VCaP (cell line): Measurements from ENCODE around the gene GAS2L1.

Experiments used
- H3K27ac ChIP-seq: fragments of 450-650 bp; 2 replicates; pipeline ENCODE4 v1.5.1; 2017
- TF ChIP-seq, protein P1 (sequence below): fragments of 450-650 bp; conservative IDR thresholded peaks from 2 replicates; pipeline ENCODE4 v1.5.1; 2017; ENCODE audit warnings: mild to moderate bottlenecking, moderate library complexity

GAS2L1 gene

DNA sequence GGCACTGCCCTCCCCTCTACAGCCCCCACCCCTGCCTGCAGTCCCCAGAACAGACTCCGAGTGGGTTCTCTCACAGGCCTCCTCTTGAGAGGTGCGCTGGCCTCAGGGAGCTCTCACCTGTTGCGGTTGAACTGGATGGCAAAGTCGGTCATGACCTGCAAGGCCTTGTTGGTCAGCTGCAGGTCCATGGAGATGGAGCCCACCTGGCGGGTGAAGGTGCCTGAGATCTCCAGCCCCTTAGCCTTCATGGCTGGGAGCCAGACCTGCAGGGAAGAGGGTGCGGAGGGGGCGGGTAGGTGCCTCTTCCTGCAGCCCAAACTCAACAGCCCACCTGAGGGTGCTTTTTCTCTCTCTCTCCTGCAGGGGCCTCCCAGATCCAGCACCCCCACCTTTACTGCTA, 27.7 kb downstream of the GAS2L1 start:
- peak overlapping the region; percentile 90 for H3K27ac ChIP-seq
- TF ChIP-seq, protein P1, sequence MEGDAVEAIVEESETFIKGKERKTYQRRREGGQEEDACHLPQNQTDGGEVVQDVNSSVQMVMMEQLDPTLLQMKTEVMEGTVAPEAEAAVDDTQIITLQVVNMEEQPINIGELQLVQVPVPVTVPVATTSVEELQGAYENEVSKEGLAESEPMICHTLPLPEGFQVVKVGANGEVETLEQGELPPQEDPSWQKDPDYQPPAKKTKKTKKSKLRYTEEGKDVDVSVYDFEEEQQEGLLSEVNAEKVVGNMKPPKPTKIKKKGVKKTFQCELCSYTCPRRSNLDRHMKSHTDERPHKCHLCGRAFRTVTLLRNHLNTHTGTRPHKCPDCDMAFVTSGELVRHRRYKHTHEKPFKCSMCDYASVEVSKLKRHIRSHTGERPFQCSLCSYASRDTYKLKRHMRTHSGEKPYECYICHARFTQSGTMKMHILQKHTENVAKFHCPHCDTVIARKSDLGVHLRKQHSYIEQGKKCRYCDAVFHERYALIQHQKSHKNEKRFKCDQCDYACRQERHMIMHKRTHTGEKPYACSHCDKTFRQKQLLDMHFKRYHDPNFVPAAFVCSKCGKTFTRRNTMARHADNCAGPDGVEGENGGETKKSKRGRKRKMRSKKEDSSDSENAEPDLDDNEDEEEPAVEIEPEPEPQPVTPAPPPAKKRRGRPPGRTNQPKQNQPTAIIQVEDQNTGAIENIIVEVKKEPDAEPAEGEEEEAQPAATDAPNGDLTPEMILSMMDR, result no peak

DNA sequence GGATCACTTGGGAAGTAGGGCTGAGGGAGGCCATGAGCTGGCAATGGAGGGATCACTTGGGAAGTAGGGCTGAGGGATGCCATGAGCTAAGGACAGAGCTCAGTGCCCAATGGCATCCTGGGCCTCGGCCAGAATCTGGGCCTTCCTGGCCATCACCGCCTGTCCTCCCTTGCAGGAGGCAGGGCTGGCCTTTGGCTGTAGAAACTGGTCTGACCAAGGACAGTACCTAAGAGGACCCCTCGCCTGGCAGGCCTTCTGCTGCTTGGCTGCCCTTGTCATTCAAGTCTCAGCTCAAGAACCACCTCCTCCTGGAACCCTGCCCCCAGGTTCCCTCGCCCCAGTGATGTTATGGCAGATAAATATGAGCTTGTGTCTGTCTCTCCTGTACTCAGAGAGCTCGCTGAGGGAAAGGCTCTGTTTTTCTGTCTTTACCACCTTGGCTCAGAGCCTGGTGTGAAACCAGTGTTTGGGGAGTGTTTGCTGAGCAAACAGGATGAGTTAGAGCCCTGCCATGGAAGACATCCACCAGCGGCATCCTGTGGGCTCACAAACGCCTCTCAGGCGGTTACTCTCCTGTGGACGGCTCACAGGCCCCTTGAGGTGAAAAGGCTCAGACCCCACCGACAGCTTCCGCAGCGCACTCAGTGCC, 28.4 kb downstream of the GAS2L1 start:
- peak overlapping the region; percentile 90 for H3K27ac ChIP-seq
- TF ChIP-seq, protein P1, result 0 out of 2 replicates have a peak, but pooled peaks have one; percentile 9

DNA sequence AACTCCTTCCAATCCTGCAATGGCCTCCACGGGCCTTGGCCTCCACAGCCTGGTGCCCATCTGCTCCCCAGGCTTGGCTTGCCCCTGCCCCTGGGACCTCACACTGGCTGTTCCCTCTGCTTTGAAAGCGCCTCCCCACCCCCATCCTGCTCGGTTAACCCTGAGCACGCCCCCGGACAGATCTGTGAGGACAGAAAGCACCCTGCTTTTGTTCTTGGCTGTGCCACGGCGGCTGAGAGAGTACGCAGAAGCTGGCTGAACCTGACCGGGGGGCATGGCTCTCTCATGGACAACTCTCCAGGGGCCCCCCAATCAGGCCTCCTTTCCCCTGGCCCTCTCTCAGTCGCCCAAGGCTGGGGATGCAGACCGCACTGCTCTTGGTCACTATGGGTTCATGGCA, 29.2 kb downstream of the GAS2L1 start:
- peak overlapping the region; percentile 90 for H3K27ac ChIP-seq
- TF ChIP-seq, protein P1, result no peak

GRCh38 chr22:29336751-29337490, 30.5 kb downstream of the GAS2L1 start:
- TF ChIP-seq, protein P1, result no peak
- H3K27ac ChIP-seq, result peak overlapping the region; percentile 90

DNA sequence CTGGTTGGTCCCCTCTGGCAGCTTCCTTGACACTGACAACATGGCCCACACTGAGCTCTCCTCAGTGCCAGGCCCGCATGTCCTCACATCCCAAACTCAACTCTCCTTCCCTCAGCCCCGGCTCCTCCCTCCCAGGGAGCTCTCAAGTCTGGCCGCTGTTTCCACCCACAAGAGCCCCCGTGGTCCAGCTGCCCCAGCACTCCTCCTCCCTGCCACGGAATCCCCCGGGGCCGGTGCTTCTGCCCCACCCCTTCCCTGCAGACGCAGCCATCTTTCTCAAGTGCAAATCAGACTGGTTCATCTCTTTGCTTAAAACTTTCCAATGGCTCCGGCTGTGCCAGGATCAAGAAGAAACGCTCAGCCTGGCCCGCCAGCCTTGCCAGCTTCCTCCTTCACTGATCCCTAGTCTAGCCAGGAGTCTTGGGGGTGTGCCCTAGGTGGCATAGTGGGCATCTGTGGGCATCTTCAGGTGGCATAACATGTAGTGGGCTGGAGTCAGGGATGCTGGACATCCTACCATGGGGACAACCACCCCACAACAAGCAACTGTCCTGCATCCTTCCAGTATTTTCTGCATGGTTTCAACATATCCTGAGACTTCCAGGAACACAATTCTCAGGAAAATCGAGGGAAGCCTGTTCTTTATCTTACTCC, 31.3 kb downstream of the GAS2L1 start:
- TF ChIP-seq, protein P1, result no peak
- H3K27ac ChIP-seq, result peak overlapping the region; percentile 90

GRCh38 chr22:29338398-29338797, 31.9 kb downstream of the GAS2L1 start:
- TF ChIP-seq, protein P1, result no peak
- H3K27ac ChIP-seq, result peak overlapping the region; percentile 90

DNA sequence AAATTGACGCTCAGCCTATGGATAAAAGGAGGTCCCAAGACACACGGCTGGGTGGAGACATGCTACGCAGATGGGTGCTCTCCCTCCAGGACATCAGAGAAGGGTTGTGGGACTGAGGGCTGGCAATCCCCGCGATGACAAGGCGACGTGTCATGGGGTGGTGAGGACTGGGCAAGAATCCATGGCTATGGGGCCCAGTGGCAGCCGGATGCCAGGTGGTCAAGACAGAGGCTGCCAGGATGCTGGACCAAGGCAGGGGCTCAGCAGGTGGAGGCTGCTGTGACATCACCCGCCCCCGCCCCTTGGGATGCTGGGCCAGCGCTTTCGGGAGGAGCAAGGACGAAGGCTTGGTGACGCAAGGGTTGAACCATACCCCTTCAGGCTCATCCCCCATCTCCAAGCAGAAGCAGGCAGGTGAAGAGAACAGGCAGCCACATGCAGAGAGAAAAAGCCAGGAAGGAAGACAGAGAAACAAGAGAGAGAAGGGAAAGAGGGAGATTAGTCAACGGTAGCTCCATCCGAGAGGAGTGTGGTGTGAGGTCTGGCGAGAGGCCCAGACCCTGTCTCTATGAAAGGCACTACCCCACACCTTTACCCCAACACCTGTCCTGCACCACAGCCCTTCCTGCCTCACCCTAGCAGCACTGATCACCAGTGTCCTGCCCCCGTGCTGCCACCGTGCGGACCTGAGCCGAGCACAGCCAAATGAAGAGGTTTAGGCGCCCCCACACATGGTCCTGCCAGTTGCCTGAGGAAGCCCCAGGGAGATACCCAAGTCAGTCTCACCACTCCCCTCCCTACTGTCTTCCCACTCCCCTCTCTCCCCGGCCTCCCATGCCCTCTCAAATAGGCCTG, 33.2 kb downstream of the GAS2L1 start:
- H3K27ac ChIP-seq, result peak overlapping the region; percentile 90
- TF ChIP-seq, protein P1, result no peak
